GM18867 (cell line): ENCODE data around the gene SYNDIG1.
"Not testable (repeated sequence)": the region's sequence is repeated elsewhere in the genome, so short reads cannot be mapped to it uniquely, and the experiment has no call there.

ENCODE experiments used
- ATAC-seq: cut with Tn5 transposase; IDR thresholded peaks from one replicate; pipeline ENCODE4 v1.9.1; 2021; ENCODE audit warnings: mild to moderate bottlenecking, moderate library complexity; ENCODE audit not compliant: unreplicated experiment

SYNDIG1 gene

DNA sequence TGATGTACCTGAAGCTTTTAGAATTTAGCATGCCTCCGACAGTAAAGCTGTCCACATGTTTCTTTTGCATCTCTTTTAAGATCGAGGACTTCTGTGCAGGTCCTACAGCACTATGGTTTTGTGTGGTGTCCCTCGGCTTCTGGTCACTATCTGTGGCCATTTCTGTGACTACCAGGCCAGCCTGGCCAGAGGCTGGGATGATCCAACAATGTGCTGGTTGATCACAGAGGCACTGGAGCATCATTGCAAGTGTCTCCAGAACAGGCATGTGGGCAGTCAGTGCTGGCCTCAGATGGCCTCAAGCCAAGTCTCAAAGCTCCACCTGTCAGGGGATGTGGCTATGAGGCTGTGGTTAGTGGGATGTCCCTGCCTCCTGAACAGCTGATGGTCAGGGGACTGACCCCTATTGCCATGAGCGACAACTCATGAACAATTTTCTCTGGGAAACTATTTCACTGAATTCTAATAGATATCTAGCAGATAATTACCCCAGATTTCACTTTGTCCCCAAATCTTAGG is 136.6 kb downstream of the SYNDIG1 start:
- ATAC-seq = no peak

DNA sequence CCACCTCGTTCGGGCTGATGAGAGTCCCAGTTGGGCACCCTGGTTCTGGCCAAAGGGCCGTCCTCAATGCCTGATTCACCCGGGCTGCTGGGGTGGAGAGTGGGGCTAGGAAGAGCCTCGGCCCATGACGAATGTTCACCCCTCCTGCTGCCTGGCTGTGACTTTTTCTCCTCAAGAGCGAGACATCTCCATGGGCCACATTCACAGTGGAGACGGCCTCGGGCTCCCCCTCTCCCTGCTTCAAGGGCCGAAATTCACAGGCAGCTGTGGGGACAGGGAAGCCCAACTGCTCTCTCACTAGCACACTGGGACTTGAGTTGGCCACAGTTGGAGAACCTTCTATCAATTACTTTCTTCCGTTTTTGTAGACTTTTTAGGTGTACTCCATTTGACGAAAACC is 138.0 kb downstream of the SYNDIG1 start:
- ATAC-seq = no peak

DNA sequence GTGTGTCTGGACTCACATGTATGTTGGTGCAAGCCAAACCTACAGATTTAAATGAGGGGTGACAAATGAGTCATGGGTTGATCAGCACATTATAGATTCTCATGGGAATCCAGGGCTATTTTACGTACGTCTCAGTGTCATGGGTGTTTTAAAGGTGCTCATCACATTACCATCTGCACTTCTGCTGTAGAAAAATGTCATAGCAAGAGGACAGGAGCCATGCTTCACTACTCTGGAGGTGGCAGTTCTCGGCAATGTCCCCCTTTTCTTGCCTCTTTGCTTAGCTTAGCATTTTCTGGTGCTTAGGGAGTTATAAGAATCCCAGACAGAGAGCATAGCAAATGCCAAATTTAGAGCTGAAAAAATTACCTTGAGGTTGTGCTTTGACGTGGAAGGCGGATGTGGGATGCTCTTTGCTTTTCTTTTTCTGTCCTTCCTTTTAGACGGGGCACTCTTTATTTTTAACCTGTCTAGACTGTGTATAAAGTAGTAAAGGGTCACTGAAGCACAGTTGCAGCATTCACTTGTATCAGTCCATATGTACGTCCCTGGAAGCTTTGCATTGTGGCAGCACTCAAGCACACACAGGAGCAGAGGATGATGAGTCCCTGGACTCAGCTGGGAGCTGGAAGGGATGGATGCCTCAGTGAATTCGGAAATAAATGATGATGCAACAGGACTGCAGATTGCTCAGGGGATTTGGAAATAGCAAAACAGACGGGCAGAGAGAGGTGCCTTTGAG is 139.7 kb downstream of the SYNDIG1 start:
- ATAC-seq = peak; percentile 63

DNA sequence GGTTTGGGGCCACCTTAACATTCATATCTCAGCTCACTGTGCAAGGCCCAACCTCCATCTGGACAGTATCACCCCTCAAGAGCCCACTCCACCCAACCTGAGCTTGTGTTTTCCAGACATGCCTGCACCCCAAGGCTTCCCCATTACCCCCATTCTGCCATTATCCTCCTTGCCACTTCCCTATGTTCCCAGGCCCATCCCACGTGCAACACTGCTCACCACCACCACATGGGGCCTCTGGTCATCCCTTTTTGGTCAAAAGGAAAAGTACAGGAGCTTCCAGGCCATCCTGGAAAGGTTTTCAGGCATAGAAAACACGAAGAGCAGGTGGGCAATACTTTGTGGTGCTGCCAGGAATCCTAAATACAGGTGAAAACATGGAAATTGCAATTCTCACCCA is 140.3 kb downstream of the SYNDIG1 start:
- no peak for ATAC-seq

DNA sequence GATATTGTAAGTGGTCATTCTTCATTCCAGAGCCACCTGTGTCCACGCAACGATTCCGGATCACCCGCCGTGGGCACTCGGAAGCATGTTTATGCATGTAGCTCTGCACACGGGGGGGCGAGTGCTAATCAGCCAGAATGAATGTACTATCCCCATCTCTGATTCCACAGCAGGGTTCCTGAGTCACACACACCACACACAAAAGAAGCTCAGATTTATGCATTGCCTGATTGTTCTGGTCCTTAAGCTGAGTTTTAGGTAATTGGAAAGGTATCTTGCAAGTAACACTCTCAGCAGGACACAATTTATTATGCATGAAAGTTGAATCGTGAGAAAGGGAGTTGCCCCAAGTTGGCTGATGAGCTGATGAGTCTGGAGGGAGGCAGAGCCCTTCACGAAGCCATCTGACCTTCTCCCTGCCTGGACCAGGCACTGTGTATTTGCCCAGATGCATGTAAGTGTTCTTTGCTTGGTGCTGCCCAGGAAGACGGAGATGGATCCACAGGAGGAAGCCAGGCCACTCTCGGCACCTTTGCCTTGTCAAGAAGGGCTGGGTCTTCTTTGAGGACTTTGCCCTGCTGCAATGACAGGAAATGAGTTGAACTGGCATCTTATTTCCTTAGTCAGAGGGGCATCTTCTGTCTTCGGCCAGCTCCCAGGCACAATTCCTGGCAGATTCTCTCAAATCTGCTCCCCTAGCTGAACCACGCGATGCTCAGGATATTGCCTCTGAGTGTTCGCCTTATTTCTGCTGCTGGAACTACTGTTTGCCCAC is 141.1 kb downstream of the SYNDIG1 start:
- ATAC-seq = no peak

DNA sequence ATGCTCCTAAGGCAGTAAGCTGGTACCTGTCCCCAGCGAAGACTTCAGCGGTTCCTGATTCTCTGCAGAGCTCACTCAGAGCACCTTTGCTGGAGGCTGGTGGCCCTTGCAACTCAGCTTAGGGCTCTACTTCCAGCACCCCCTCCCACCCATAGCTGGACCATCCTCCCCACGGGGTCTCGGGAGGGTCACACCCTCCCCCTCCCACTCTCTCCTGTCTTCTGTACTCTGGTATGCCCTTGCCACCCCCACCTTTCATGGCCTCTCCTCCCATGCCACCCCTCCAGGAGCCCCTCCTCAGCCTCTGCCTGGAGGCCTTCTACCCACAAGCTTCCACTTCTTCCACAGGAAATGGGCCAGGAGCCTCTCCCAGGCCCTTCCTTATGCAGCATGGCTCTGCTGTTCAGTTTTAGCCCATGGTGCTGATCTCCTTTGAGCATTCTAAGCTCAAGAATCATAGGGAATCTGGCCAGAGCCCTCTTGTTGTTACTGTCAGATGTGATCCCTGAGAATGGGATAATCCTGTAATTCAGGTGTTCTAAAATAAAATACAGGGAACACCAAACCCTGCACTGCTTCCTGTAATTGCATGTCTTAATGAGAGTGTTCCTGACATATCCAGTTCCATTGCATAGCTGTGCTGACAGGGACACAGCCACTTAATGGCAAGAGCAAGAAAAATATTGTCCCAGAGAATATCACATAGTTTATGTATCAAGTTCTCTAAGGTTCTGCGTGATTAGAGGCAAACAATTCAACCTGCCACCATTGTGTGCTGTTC is 142.1 kb downstream of the SYNDIG1 start:
- ATAC-seq = no peak

DNA sequence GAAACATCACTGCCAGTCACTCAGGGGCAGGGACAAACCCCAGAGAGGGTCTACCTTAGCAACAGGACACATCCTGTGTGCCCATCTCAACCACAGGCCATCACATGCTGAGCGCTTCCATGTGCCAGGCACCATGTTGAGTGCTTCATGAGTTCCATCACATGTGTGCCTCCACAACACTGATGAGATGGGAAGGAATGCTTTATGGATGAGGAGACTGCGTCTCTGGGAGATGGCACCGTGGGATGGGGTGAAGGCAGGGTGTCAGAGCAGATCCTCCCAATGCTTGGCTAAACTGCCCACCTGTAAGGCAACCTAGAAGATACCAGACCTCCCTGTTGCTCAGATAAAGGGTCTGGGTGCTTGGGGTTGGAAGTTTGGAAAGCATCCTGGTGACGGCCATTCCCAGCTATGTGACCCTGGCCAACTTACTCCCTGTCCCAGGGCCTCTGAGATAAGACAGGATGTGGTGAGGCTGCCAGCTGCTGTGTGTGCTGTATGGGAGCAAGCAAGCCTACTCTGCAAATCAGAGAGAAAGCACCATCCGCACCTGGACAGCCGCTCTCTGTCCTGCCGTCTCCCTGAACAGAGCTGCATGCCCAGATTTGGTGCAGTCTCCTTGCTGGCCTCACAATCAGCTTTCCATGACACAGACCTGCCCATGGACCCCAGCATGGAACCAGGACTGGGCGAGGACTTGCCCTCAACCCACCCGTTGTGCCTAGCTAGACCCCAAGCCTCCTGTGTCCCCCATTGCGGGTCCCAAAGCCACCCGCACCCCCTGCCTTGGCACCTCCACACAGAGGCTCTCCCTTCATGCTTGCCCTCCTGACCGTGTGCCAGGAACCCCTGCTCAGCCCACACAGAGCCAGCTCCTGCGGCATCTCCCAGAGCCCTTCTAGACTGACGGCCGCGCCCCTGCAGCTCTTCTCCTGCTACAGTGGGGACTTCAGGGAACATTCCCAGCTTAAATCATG is 143.7 kb downstream of the SYNDIG1 start:
- ATAC-seq = no peak

DNA sequence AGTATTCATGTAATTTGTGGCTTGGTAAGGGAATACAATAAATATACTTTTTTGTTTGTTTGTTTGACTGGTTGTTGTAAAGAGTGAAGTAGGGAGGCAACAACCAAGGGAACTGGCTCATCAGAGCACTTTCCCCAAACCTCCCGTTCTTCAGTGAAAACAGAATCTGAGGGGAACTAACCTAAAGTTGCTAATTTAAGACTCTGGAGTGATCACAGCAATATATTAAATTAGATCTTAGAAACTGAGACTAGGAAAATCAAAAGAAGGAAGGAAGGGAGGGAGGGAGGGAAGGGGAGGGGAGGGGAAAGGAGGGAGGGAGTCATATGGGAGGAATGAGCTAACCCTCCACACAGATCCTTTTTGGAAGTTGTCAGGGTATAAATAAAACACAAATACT is 144.9 kb downstream of the SYNDIG1 start:
- ATAC-seq = no peak

DNA sequence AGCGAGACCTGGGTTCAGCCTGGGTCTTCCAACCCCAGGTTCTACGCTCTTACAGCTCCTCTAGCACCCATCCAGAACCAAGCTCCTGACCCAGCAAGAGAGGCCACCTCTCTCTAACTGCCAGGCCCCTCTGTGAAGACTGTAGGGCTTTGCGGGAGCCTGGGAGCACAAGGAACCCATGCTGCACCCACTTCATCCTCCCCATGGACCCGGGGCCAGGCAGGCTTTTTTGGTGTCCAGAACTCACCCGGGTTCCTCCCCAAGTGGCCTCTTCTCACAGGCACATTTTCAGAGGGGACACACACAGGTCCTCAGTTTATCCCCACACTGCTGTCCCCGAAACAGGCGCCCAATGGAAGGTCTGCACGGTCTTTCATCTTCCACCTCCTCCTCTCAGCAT is 145.9 kb downstream of the SYNDIG1 start:
- no peak for ATAC-seq

DNA sequence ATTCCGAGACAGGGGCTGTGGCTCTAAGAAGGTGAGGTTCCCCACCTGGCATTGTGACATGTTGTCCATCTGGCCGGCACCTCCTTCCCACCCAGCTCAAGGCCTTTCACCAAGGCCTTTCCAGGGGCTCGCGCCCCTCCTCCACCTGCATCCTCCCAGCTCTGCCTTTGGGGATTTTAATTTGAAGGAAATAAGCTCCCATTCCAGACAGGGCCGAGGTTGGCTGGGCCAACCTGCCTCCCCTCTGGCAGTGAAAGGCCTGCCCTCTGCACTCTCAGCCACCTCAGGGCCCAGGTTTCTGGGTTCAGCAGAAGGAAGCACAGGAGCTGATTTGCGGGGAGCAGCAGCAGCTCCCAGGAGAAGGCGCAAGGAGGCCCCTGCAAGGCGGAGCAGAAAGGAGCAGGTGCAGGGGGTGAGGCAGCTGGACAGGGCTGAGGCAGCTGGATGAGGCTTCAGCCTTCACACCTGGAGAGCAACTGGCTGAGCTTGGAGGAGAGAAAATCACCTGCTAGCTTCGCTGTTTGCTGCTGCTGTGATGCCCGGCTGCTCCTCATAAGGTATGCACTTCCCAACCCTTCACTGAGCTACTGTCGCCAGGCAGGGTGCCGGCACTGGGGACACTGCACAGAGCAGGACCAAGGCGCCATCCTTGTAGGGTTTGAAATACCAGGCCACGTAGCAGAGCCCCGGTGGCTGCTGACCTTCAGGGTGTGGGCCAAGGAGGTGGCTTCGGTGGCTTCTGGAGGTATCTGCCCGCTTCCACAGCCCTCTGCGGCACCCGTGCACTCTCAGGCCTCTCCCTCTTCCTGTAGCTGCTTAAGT is 147.0 kb downstream of the SYNDIG1 start:
- no peak for ATAC-seq

DNA sequence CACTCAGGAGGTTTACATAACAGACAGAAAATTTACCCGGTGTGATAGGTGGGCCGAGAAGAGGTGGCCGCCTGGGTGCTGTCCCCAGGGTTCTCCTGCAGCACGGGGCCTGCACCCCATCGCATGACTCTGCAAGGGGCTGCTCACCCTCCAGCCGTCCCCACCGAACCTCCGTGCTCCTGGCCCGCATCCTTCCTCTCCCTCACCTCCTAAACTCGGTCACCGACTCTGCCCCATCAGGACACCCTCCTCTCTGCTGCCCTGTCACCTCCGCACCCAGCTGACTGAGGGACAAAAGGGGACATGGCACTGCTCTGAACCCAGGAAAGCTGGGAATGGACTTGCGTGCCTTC is 147.6 kb downstream of the SYNDIG1 start:
- ATAC-seq = no peak

DNA sequence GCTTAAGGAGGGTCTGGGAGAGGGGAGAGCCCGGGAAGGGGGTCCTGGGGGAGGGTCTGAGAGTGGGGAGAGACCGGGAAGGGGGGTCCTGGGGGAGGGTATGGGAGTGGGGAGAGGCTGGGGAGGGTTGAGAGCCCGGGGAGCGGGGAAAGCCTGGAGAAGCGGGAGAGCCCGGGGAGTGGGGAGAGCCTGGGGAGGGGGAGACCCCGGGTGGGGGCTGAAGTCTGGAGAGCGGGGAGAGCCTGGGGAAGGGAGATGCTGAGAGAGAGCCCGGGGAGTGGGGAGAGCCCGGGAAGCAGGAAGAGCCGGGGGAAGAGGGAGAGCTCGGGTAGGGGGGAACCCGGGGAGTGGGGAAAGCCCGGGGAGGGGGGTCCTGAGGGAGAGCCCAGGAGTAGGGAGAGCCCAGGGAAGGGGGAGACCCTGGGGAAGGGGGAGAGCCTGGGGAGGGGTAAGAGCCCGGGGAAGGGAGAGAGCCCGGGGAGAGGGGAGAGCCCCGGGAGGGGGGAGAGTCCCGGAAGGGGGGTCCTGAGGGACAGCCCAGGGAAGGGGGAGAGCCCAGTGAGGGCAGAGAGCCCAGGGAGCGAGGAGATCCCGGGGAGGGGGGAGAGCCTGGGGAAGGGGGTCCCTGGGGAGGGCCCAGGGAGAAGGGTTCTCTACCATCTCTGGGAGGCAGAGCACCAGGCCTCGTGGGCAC is 148.5 kb downstream of the SYNDIG1 start:
- no peak for ATAC-seq

DNA sequence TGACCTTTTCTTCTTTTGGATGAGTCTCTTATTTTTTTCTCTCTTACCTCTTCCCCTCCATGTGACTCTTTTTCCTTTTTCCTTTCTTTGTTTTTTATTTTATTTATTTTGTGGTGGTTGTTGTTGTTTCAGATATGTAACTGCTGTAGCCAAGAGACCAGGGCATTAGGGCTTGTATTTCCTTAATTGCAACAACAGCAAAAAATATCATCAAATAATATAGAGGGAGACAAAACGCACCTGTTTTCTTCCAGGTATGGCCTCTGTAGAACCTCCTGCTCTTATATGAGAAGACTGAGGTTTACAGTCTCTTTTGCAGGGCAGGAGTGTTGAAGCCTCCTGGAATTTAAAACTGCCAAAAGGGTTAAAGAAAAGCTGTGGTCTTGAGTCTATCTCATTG is 149.3 kb downstream of the SYNDIG1 start:
- no peak for ATAC-seq

DNA sequence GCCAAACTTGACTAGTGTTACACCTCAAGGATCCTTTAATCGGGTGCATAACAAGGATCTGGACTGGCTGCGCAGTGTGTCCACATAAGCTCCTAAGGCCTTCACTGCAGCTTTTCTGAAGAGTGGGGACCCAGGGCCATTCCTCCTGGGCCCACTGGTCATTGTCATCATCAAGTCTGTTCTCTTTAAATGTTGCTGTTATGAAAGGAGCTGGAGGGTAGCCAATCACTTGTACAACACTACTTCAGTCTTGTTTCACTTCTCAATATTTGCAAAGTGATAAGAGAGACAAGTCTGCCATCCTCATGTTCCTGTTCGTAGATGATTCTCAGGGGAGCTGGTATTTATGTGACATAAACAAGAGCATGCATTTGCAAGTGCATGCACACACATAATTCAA is 149.8 kb downstream of the SYNDIG1 start:
- ATAC-seq = peak; percentile 68

DNA sequence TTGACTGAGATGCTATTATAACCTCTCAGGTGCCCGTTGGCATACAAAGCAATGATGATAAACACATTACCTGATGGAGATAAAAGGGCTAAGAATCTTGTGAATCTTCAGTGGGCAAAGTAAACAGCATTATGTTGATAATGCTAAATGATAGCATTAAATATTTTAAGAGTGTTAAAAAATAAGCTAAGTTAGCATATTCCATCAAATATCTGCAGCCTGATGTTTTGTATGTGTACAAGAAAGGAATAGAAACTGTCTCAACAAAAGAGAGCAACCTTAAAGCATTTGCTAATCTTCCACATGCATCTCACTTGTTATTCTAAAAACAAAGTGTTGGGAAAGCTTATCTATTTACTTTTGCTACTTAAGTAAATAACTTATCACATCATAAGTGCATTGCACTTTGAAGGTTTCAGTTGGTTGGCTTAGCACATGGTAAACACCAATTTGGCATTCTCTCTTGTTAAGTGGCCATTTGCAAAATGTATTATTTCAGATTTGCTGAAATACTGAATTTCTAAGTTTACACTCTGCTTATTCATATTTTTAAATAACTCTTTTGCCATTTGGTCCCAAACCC is 151.6 kb downstream of the SYNDIG1 start:
- ATAC-seq = no peak

DNA sequence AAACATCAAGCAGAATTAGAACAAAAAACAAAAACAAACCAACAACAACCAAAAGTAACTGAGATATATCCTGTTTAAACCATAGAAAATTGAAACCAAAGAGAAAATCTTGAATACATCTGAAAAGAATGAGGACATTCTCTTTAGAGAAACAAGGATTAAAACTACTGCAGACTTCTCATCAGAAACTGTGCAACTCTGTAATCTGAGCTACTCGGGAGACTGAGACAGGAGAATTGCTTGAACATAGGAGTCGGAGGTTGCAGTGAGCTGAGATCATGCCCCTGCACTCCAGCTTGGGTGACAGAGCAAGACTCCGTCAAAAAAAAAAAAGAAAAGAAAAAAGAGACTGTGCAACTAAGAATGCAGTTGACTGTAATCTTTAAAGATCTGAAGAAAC is 153.4 kb downstream of the SYNDIG1 start:
- no peak for ATAC-seq

DNA sequence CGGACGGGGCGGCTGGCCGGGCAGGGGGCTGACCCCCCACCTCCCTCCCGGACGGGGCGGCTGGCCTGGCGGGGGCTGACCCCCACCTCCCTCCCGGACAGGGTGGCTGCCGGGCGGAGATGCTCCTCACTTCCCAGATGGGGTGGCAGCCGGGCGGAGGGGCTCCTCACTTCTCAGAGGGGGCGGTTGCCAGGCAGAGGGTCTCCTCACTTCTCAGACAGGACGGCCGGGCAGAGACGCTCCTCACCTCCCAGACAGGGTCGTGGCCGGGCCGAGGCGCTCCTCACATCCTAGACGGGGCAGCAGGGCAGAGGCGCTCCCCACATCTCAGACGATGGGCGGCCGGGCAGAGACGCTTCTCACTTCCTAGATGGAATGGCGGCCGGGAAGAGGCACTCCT is 156.7 kb downstream of the SYNDIG1 start:
- ATAC-seq = not testable (repeated sequence)

DNA sequence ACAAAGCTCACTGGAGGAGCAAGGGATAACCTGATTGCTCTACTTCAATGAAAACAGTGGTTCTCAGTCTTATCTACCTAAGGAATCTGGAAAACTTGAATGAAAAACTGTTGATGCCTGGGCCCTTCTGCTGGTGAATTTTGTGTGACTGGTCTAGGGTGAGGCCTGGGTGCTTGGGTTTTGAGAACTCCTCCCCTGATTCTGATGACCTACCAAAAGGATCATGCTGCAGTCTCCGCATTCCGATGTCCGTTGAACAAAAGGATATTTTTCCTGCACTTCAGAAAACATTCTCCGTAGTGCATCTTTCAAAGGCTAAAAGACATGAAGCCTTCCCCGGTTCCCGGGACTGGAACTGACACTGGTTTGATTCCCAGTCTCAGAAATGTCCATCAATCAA is 157.9 kb downstream of the SYNDIG1 start:
- ATAC-seq = no peak

DNA sequence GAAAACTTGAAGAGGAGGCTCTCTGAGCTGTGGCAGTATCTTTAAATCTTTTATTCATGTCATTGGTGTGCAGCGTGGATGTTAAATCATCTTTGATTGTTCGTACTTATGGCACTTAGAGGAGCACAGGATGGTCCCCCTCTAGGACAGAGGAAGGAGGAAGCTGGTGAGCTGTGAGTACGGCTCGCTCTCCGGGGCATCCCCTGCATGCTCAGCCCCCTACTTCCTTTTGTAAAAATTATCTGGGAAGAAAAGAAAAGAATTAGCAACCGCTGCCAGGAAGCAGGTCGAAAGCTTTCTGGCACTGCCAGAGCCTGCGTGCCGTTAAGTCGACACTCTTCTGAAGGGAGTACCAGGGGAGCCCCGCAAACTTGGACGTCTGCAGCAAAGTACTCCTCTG is 158.5 kb downstream of the SYNDIG1 start:
- no peak for ATAC-seq
